Measurements from ENCODE around the gene SOX4. TPM values are rescaled to one million over a fixed set of nuclear protein-coding genes. Genes with fewer than 3 reads are reported as not detected.

The SOX4 gene
- polyA plus RNA-seq, 1 of the 3 experiments (the other 2 are of a cell fraction), result 5.5 TPM

- no peak overlapping the region for H3K9ac ChIP-seq
- POLR2A ChIA-PET, result interaction anchor here (1.2 to 10.5 kb wide), 3 partner anchors 11 to 549 kb away, joined by 3 to 173 read pairs (median 13); no protein-coding TSS in a partner anchor
- peak overlapping the region; percentile 79 for H3K4me2 ChIP-seq
- no peak overlapping the region for H2AFZ ChIP-seq (ENCODE audit: low read depth)
- peaks cover 60% of the 10 kb centered on the region for H3K79me2 ChIP-seq (ENCODE audit: insufficient read depth)
- no peaks in the 10 kb centered on the region for H3K27me3 ChIP-seq (ENCODE audit: insufficient read depth)
- H3K4me3 ChIP-seq (ENCODE audit: low read depth in 2 of 2, low read length in 1 of 2), result peak overlapping the region; percentile 81 to 95
- no peak for DNase-seq
- no peaks in the 10 kb centered on the region for H3K9me3 ChIP-seq
- 54% methylated on average over 3 of the region's 3 CpGs for WGBS (ENCODE audit: low lambda C conversion rate)
- TF ChIP-seq PBX3 (IDR thresholded peaks at IDR 0.05) (no peak), TCF12 (IDR thresholded peaks at IDR 0.05) (no peak), IRF3 (IDR thresholded peaks at IDR 0.05; ENCODE audit: low read depth, low read length) (no peak), GATA2 (CRISPR knock-in tag; IDR thresholded peaks at IDR 0.05) (no peak), RAD21 (IDR thresholded peaks at IDR 0.05; ENCODE audit: low read length) (no peak), NRF1 (IDR thresholded peaks at IDR 0.05; ENCODE audit: low read depth, low read length) (no peak), TAF1 (IDR thresholded peaks at IDR 0.05; ENCODE audit: borderline replicate concordance, low read depth, low read length) (no peak), RFX5 (IDR thresholded peaks at IDR 0.05; ENCODE audit: low read length) (no peak), EP300 (IDR thresholded peaks at IDR 0.05; ENCODE audit: borderline replicate concordance in 1 of 2, low read depth in 1 of 2, low read length in 1 of 2) (no peak), REST (IDR thresholded peaks at IDR 0.05; ENCODE audit: low read depth, low read length) (no peak), USF1 (IDR thresholded peaks at IDR 0.05; ENCODE audit: borderline replicate concordance, low read depth) (no peak), NFIC (IDR thresholded peaks at IDR 0.05; ENCODE audit: borderline replicate concordance) (no peak), POLR2AphosphoS5 (IDR thresholded peaks at IDR 0.05; ENCODE audit: low read depth, low read length) (no peak; the same call in 1 of the 2 replicates), EZH2phosphoT487 (IDR thresholded peaks at IDR 0.05; ENCODE audit: borderline replicate concordance, low read depth) (no peak), CTCF (IDR thresholded peaks at IDR 0.05) (no peak), JUND (IDR thresholded peaks at IDR 0.05) (no peak), YY1 (IDR thresholded peaks at IDR 0.05; ENCODE audit: low read depth) (no peak)
- peaks cover 21% of the 10 kb centered on the region for H3F3A ChIP-seq (replicated peaks; ENCODE audit: insufficient read depth)
- H3K27ac ChIP-seq (ENCODE audit: low read depth in 2 of 2, low read length in 1 of 2), result peak overlapping the region in 1 of 2 experiments; percentile 98; a peak in 2 of 4 replicates
- H3K4me1 ChIP-seq (ENCODE audit: control insufficient read depth in 1 of 2, insufficient read depth in 2 of 2, low read depth in 1 of 2, low read length in 1 of 2), result peaks cover 7 to 16% of the 10 kb centered on the region in 2 experiments
- H3K36me3 ChIP-seq (replicated peaks in 1 of 2; ENCODE audit: control insufficient read depth in 1 of 2, insufficient read depth in 2 of 2, low read length in 1 of 2), result peaks cover 29 to 35% of the 10 kb centered on the region in 2 experiments
- peaks cover 21% of the 10 kb centered on the region; the same call in 1 of the 2 replicates for H4K20me1 ChIP-seq (ENCODE audit: insufficient read depth)
- CTCF ChIA-PET, result interaction anchor here (1.9 to 7.3 kb wide), 2 partner anchors 10 to 548 kb away, joined by 11 to 64 read pairs; no protein-coding TSS in a partner anchor
- H3K9me2 ChIP-seq, result no peaks in the 10 kb centered on the region
These were observed 5.6 kb downstream of the SOX4 start for GRCh38 chr6:21599051-21599696.
